ENCODE measurements around the gene GDF2.

Gene GDF2

DNA sequence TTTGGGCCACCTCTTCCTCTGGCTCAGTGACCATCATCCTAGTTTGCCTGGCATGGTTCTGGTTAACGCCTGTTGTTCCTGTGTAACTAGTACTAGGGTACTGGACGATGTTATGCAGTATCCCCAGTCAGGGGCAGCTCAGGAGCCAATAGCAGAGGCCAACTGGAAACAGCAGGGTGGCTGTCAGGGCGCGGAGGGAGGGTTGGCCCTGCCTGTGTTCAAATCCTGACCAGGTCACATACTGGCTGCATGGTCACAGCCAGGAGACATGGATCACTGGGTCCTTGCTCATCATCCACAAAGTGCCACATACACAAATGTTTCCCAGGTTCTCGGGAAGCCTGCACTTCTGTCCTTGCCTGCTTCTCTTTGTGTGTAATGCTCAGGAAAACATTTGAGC lies 13.7 kb downstream of the GDF2 start:
- DNase-seq: no peak

GRCh38 chr10:47336387-47337134 lies 14.3 kb downstream of the GDF2 start:
- no peak for DNase-seq

DNA sequence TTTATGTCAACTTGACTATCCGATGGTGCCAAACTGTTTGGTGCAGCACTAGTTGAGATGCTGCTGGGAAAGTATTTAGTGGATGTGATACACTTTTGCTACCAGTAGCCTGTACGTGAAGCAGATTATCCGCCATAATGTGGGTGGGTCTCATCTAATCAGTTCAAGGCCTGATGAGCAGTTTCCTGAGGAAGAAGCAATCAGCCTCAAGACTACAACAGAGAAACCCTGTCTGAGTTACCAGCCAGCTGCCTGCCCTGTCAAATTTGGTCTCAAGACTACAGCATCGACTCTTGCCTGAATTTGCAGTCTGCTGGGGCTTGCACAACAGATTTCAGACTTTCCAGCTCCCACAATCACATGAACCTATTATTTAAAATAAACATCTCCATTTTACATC lies 15.1 kb downstream of the GDF2 start:
- DNase-seq: no peak

DNA sequence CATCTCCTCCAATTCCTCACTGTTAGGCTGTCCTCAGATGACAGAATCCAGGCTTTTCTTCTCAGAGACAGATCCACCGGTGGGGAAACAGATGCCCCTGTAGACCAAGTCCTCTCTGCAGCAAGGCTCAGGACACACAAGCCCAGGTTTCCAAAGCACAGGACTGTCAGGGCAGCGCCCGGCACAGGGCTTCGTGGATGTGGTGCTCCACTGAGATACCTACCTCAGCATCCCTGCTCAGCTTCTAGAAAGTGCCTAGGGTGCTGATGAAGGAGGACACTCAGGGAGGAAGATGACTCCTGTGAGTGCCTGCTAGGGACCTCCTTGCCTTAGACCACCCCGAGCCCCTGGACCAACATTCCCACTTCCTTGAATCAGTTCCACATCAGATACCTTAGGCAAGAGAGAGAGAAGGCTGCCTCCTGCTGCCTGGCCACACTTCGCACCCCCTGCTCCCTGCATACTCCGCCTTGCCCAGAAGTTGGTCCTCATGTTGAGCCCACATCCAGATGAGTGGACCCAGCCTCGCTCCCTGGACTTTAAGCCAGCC lies 17.0 kb downstream of the GDF2 start:
- no peak for DNase-seq

DNA sequence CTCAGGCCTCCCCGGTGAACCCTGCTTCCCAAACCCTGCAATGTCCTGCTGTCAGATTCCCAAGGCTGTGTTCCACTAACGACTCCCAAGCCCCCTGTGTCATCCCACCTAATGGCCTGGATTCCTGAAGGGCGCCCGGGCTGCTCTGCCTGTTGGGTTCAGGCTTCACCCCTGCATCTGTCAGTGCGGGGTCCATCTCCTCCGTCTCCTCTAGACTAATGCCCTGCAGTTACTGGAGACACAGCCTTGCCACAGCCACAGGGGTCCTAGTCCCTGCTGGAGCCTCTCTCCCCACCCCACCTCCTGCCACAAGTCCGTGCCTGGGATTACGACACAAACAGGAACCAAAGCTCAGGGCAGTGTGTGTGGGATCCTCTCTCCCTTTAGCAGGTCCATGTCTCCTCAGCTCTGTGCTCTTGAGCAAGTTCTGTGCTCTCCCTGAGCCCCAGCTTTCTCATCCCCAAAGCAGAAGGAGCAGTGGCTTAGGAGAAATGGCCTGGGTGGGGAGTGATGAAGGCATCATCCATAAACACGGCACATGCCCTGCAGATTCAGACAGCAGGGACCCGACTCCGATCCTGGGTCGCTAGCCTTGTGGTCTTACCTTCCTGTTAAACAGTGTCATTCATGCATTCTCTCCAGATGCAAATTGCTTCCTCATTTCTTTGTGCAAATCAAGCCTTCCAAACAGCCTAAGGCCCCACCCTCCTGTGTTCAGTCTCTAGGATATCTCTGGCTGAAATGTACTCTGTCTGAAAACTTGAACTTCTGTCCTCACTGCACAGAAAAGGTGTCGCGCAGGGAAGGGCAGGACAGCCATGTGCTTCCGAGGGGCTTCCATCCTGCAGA lies 17.7 kb downstream of the GDF2 start:
- DNase-seq: no peak

GRCh38 chr10:47340608-47341170 lies 18.4 kb downstream of the GDF2 start:
- no peak for DNase-seq

DNA sequence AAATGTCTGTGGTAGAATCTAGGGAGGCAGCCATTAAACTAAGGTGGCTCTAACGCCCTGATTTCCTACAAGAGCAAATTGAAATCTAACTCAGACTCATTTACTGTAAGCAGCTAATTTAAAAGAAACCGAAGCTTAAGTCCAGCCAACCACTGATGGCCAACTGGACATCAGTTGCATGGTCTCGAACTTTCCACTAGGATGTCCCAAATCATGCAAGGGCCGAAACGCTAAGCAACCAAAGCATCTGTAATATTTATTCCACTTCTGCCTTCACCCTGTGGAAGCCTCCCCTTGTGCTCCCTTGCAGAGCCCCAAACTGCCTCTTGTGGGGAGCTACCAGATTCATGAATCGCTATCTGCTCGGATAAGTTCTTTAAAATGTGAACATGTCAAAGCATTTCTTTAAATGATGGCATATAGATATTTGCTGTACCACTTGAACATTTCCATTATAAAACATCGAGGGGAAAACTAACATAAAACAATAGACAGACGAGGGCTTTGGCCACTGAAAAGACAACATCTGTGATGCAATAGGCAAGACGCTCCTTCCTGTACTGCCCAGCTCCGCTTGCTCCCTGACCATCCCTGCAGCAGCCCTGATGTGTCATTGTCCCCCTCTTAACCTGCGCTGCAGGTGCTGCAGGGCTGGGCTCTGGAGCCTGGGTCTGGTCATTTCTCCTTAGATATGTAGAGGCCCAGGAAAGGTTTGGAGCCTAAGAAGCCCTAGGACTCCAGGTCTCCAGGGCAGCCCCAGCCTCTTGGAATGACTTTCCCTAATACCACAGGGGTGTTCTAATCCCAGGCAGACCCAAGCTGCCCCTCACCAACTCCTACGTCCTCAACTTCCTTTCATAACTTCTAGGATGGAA lies 23.0 kb downstream of the GDF2 start:
- no peak for DNase-seq

GRCh38 chr10:47346581-47347302 lies 24.5 kb downstream of the GDF2 start:
- DNase-seq: no peak

- no peak for DNase-seq
Measured at GRCh38 chr10:47347303-47347675, 25.0 kb downstream of the GDF2 start.

DNA sequence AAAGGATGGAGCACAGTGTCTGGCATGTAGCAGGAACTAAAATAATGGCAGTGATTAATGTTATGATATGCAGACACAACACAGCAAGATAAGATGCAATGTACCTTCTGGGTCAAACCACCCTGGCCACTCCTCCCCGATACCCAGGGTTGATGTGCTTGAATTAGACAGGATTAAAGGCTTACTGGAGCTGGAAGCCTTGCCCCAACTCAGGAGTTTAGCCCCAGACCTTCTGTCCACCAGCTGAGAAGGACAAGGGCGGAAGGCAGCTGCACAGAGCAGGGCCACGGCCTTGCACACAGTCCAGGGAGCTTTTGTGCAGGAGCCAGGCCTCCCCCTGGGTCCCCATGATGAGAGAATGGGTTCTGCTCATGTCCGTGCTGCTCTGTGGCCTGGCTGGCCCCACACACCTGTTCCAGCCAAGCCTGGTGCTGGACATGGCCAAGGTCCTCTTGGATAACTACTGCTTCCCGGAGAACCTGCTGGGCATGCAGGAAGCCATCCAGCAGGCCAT lies 25.9 kb downstream of the GDF2 start, which contains the start of gene RBP3:
RBP3 (plus strand) TSS at position 226 of the 514 bp plus-strand sequence; CDS start at position 348, 122 bp downstream.
- DNase-seq: no peak

DNA sequence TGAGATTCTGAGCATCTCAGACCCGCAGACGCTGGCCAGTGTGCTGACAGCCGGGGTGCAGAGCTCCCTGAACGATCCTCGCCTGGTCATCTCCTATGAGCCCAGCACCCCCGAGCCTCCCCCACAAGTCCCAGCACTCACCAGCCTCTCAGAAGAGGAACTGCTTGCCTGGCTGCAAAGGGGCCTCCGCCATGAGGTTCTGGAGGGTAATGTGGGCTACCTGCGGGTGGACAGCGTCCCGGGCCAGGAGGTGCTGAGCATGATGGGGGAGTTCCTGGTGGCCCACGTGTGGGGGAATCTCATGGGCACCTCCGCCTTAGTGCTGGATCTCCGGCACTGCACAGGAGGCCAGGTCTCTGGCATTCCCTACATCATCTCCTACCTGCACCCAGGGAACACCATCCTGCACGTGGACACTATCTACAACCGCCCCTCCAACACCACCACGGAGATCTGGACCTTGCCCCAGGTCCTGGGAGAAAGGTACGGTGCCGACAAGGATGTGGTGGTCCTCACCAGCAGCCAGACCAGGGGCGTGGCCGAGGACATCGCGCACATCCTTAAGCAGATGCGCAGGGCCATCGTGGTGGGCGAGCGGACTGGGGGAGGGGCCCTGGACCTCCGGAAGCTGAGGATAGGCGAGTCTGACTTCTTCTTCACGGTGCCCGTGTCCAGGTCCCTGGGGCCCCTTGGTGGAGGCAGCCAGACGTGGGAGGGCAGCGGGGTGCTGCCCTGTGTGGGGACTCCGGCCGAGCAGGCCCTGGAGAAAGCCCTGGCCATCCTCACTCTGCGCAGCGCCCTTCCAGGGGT lies 26.6 kb downstream of the GDF2 start:
- no peak for DNase-seq

GRCh38 chr10:47349516-47349915 lies 27.3 kb downstream of the GDF2 start:
- no peak for DNase-seq

- DNase-seq: no peak
Measured at GRCh38 chr10:47349941-47350371, 27.7 kb downstream of the GDF2 start.

- DNase-seq: no peak
Measured at GRCh38 chr10:47350671-47351640, 28.7 kb downstream of the GDF2 start.

DNA sequence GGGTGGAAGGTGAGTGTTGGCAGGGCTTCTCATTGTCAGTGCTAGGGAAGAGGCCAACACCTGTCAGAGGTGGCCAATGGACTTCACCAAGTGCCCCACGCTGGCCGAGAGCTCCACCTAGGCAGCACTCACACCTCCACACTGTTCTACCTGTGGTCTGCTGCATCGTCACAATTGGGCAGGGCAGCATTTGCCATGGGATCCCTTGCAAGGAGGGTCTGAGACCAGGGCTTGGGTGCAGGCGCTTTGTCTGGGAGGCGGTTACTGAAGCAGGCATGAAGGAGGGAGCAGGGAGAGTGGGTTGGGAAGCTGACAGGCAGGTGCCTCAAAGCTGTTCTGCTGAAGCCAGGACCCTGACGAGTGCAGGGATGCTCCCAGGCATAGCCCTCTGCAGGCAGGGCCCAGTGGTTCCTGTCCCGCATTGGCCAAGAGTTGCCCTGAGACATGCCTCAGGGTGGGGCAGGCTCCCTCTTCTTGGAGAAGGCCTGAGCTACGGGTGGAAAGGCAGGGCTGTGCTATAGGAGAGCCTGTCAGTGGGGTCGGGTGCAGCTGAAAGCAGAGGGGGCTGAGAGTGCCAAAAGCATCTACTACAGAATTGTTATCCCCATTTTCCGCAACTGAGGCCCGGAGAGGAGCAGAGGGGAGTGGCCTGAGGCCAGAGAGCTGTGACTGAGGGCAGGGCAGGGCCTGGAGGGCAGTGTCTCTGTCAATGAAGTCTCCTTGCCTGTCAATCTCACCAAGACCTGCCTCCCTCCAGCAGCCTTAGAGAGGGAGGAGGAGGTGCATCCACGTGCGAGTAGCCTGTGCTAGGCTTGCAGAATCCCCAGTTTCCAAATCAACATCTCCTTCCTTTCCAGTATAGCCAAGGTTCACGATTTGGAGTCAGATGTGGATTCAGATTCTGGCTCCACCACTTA lies 29.9 kb downstream of the GDF2 start:
- no peak for DNase-seq

DNA sequence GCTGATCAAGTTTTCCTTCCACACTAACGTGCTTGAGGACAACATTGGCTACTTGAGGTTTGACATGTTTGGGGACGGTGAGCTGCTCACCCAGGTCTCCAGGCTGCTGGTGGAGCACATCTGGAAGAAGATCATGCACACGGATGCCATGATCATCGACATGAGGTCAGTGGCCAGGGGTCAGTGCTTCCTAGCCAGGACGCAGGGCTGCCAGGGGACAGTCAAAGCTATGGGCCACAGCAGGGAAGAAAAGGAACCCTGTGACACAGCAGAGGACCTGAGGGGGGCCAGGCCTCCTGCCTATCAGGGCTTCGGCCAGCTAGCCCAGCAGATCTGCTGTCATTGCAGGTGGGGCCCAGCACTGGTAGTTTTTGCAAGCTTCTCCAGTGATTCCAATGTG lies 31.1 kb downstream of the GDF2 start:
- no peak for DNase-seq

GRCh38 chr10:47354165-47354564 lies 31.9 kb downstream of the GDF2 start:
- no peak for DNase-seq

GRCh38 chr10:47354900-47355299 lies 32.6 kb downstream of the GDF2 start:
- DNase-seq: no peak

Measured in NCI-H187 treated with DMSO at 0.1 percent for 48 hours (cell line).